Esophagus (tissue), 2 donors: ENCODE measurements around the gene MPRIP. TPM values are rescaled to one million over a fixed set of nuclear protein-coding genes. Genes with fewer than 3 reads are reported as not detected.

ENCODE experiments used
- H3K27ac ChIP-seq, 2 donors: one replicate each; pipeline ENCODE4 v1.5.1; 2013; ENCODE audit warnings: low read depth in 2 of 2, mild to moderate bottlenecking in 2 of 2, inconsistent platforms in 1 of 2, low read length in 1 of 2, moderate library complexity in 1 of 2
- H3K27me3 ChIP-seq, 2 donors: one replicate each; pipeline ENCODE4 v1.6.1; 2013; ENCODE audit warnings: low read length in 2 of 2, control low read depth in 1 of 2, mild to moderate bottlenecking in 1 of 2; ENCODE audit not compliant: insufficient read depth in 2 of 2, control insufficient read depth in 1 of 2
- H3K36me3 ChIP-seq, 2 donors: one replicate each; pipeline ENCODE4 v1.6.1; 2013; ENCODE audit warnings: low read length in 1 of 2; ENCODE audit not compliant: control insufficient read depth in 2 of 2, insufficient read depth in 2 of 2
- H3K4me1 ChIP-seq, 2 donors: one replicate each; pipeline ENCODE4 v1.6.1; 2013; ENCODE audit warnings: low read length in 1 of 2; ENCODE audit not compliant: control insufficient read depth in 2 of 2, insufficient read depth in 2 of 2
- H3K4me3 ChIP-seq, 2 donors: one replicate each; pipeline ENCODE4 v1.5.1; 2013; ENCODE audit warnings: low read length in 2 of 2, mild to moderate bottlenecking in 2 of 2, low read depth in 1 of 2, moderate library complexity in 1 of 2
- H3K9me3 ChIP-seq, 2 donors: one replicate each; pipeline ENCODE4 v1.6.1; 2013; ENCODE audit warnings: mild to moderate bottlenecking in 2 of 2, low read depth in 1 of 2, low read length in 1 of 2, moderate library complexity in 1 of 2; ENCODE audit not compliant: control insufficient read depth in 2 of 2, insufficient read depth in 1 of 2
- WGBS, 2 donors: extraction: QIAGEN DNeasy Blood & Tissue Kit; methylation state at CpG; one replicate each; pipeline ENCODE4 v1.1.7; 2013; 5-methylcytosine and 5-hydroxymethylcytosine counted together
- polyA plus RNA-seq, 2 donors: library from polyadenylated mRNA; stranded (reverse); fragments of 200-250 nt; gene quantifications; one replicate each; pipeline ENCODE4 v1.2.3, GENCODE V29; 2013
- donor health status: healthy with polysubstance abuse.
- donor health status: Bipolar disorder and iron deficiency.

The MPRIP gene
- polyA plus RNA-seq, 2 donors, result 122 to 226 TPM

DNA sequence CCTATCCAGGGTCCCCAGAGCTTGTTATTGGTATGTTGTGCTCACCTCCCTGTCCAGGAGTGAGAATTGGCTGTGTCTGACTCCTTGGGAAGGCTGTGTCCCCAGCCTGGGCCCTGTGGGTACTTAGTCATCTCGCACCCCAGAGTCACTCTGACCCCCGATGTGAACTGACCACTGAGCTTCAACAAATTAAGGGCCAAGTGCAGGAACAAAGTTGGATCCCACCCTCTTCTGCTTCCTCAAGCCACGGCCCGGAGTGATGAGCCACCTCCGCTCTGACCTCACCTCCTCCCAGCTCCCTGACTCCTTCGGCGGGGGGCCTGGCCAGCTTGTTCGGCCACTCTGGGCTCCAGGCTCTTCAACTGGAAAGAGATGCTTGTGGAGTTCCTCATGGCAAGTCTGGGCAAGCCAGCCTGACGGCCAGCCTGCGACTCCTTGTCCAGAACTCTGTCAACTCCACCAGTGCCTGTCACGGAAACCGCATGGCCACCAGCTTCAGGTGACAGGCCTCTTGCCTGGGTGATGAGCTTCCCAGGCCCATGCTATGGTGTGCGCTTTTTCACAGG lies 22.3 kb upstream of the MPRIP start:
- Histone ChIP-seq H3K4me3 (no peak overlapping the region), H3K27ac (peak overlapping the region; percentile 8 to 79), H3K4me1 (peaks cover 3 to 18% of the 10 kb centered on the region in 2 donors), H3K36me3 (no peaks in the 10 kb centered on the region), H3K9me3 (no peaks in the 10 kb centered on the region), H3K27me3 (no peaks in the 10 kb centered on the region)
- WGBS, 2 donors, result 77 to 88% methylated on average over 13 of the region's 13 CpGs

DNA sequence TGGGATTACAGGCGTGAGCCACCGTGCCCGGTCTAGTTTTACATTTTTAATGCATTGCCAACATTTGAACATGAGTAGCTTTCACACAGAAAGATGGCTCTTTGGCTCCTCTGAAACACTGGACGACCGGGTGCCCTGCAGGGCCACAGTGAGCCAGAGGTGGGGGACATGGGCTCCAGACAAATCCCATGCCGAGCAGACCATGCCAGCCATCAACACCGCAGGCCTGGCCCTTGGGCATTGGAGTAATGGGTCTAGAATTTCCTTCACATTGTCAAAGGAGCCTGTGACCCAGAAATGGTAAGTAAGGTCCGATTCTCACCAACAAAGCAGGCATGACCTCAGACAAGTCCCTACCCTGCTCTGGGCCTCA lies 21.4 kb upstream of the MPRIP start:
- H3K27me3 ChIP-seq, result no peaks in the 10 kb centered on the region
- no peak overlapping the region for H3K4me3 ChIP-seq
- no peaks in the 10 kb centered on the region for H3K9me3 ChIP-seq
- H3K36me3 ChIP-seq, result no peaks in the 10 kb centered on the region
- peaks cover 3 to 18% of the 10 kb centered on the region in 2 donors for H3K4me1 ChIP-seq
- no peak overlapping the region for H3K27ac ChIP-seq
- WGBS, 2 donors, result 91 to 92% methylated on average over 8 of the region's 8 CpGs

- WGBS, 2 donors, result 62 to 74% methylated on average over 15 of the region's 15 CpGs
Observed at GRCh38 chr17:17021194-17021863, 20.9 kb upstream of the MPRIP start.

DNA sequence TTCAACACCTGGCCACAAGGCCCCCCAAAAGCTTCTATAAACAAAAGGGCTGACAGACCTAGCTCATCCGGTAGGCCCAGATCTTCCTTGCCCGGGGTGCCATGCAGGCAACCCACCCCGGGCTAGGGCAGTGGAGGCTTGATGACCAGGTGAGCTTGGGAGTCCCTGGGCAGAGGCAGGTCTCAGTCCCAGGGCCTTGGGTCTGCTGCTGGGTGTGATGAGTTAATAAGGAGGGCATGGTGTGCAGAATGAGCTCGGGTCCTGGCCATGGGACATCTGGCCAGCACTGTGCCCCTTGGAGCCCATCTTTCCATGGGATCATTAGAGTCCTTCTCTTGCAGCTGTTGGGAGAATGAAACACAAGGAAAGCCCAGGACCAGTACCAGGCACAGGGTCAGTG lies 20.2 kb upstream of the MPRIP start:
- 93 to 98% methylated on average over 4 of the region's 4 CpGs for WGBS, 2 donors
- no peak overlapping the region for H3K27ac ChIP-seq
- H3K4me1 ChIP-seq, result peaks cover 3 to 19% of the 10 kb centered on the region in 2 donors
- H3K36me3 ChIP-seq, result no peaks in the 10 kb centered on the region
- H3K27me3 ChIP-seq, result no peaks in the 10 kb centered on the region
- no peaks in the 10 kb centered on the region for H3K9me3 ChIP-seq
- no peak overlapping the region for H3K4me3 ChIP-seq

More at GRCh38 chr17:17021194-17021863, 20.9 kb upstream of the MPRIP start:
- no peaks in the 10 kb centered on the region for H3K9me3 ChIP-seq
- no peak overlapping the region for H3K27ac ChIP-seq
- H3K4me3 ChIP-seq, result no peak overlapping the region
- H3K4me1 ChIP-seq, result peaks cover 3 to 19% of the 10 kb centered on the region in 2 donors
- no peaks in the 10 kb centered on the region for H3K36me3 ChIP-seq
- no peaks in the 10 kb centered on the region for H3K27me3 ChIP-seq

GRCh38 chr17:17022456-17022855 lies 19.8 kb upstream of the MPRIP start:
- Histone ChIP-seq H3K4me1 (peaks cover 3 to 22% of the 10 kb centered on the region in 2 donors), H3K27ac (no peak overlapping the region)

GRCh38 chr17:17024778-17025300 lies 17.4 kb upstream of the MPRIP start:
- Histone ChIP-seq H3K9me3 (no peaks in the 10 kb centered on the region), H3K4me1 (peaks cover 0 to 16% of the 10 kb centered on the region in 2 donors), H3K27me3 (no peaks in the 10 kb centered on the region), H3K36me3 (no peaks in the 10 kb centered on the region), H3K4me3 (no peak overlapping the region), H3K27ac (no peak overlapping the region)
- WGBS, 2 donors, result 75 to 78% methylated on average over 8 of the region's 8 CpGs

More at GRCh38 chr17:17022456-17022855, 19.8 kb upstream of the MPRIP start:
- Histone ChIP-seq H3K27me3 (no peaks in the 10 kb centered on the region), H3K9me3 (no peaks in the 10 kb centered on the region), H3K4me3 (no peak overlapping the region), H3K36me3 (no peaks in the 10 kb centered on the region)
- 89 to 90% methylated on average over 5 of the region's 5 CpGs for WGBS, 2 donors

- 51 to 55% methylated on average over 5 of the region's 5 CpGs for whole genome bisulfite sequencing, 2 donors
- Histone ChIP-seq H3K4me1 (peaks cover 0 to 16% of the 10 kb centered on the region in 2 donors), H3K27ac (peak overlapping the region in 1 of 2 donors; percentile 50), H3K4me3 (no peak overlapping the region), H3K36me3 (no peaks in the 10 kb centered on the region), H3K9me3 (no peaks in the 10 kb centered on the region), H3K27me3 (no peaks in the 10 kb centered on the region)
Observed at GRCh38 chr17:17025621-17026020, 16.6 kb upstream of the MPRIP start.

DNA sequence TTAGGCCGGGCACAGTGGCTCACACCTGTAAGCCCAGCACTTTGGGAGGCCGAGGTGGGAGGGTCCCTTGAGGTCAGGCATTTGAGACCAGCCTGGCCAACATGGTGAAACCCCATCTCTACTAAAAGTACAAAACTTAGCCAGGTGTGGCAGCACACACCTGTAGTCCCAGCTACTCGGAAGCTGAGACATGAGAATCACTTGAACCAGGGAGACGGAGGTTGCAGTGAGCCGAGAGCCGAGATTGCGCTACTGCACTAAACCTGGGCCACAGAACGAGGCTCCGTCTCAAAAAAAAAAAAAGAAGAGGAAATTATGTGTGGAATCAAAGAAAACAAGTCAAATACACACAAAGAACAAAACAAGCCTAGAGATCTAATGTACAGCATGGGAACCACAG lies 16.1 kb upstream of the MPRIP start:
- 84 to 87% methylated on average over 9 of the region's 9 CpGs for WGBS, 2 donors
- H3K36me3 ChIP-seq, result no peaks in the 10 kb centered on the region
- no peaks in the 10 kb centered on the region for H3K27me3 ChIP-seq
- H3K4me3 ChIP-seq, result no peak overlapping the region
- H3K4me1 ChIP-seq, result peaks cover 0 to 16% of the 10 kb centered on the region in 2 donors
- H3K27ac ChIP-seq, result no peak overlapping the region
- H3K9me3 ChIP-seq, result no peaks in the 10 kb centered on the region

GRCh38 chr17:17027442-17028058 lies 14.7 kb upstream of the MPRIP start:
- Histone ChIP-seq H3K27ac (peak overlapping the region; percentile 62 to 93), H3K9me3 (no peaks in the 10 kb centered on the region), H3K27me3 (no peaks in the 10 kb centered on the region), H3K4me1 (peaks cover 0 to 16% of the 10 kb centered on the region in 2 donors), H3K36me3 (no peaks in the 10 kb centered on the region), H3K4me3 (no peak overlapping the region)
- 71 to 75% methylated on average over 10 of the region's 10 CpGs for WGBS, 2 donors
